Parathyroid adenoma (tissue), 2 donors: ENCODE data around the gene PRR14L.
A peak's percentile ranks its signal among the peaks of the same experiment; 100 is the strongest.

Experiments used
- H2AFZ ChIP-seq: fragments of 300-600 bp; sonication (generic); one replicate; pipeline ENCODE4 v1.7.0; 2017; ENCODE audit warnings: antibody characterized with exemption, mild to moderate bottlenecking
- H3K27ac ChIP-seq: fragments of 300-600 bp; sonication (generic); one replicate; pipeline ENCODE4 v1.7.0; 2017
- H3K27me3 ChIP-seq: fragments of 300-600 bp; sonication (generic); one replicate; pipeline ENCODE4 v1.7.0; 2017; ENCODE audit warnings: low read length; ENCODE audit not compliant: control insufficient read depth, insufficient read depth
- H3K36me3 ChIP-seq: fragments of 300-600 bp; sonication (generic); one replicate; pipeline ENCODE4 v1.7.0; 2017; ENCODE audit warnings: low read length; ENCODE audit not compliant: control insufficient read depth, insufficient read depth
- H3K4me1 ChIP-seq: fragments of 300-600 bp; sonication (generic); one replicate; pipeline ENCODE4 v1.7.0; 2017; ENCODE audit warnings: control low read depth
- H3K4me2 ChIP-seq: fragments of 300-600 bp; sonication (generic); one replicate; pipeline ENCODE4 v1.7.0; 2017; ENCODE audit warnings: low read length
- H3K4me3 ChIP-seq: fragments of 300-600 bp; sonication (generic); one replicate; pipeline ENCODE4 v1.7.0; 2017; ENCODE audit warnings: low read depth, low read length
- H3K79me2 ChIP-seq: fragments of 300-600 bp; sonication (generic); one replicate; pipeline ENCODE4 v1.7.0; 2017; ENCODE audit warnings: control low read depth
- H3K9ac ChIP-seq: fragments of 300-600 bp; sonication (generic); one replicate; pipeline ENCODE4 v1.7.0; 2017; ENCODE audit warnings: mild to moderate bottlenecking
- H3K9me3 ChIP-seq: fragments of 300-600 bp; sonication (generic); one replicate; pipeline ENCODE4 v1.7.0; 2017; ENCODE audit warnings: low read length; ENCODE audit not compliant: control insufficient read depth
- CTCF ChIP-seq: fragments of 300-600 bp; sonication (generic); IDR thresholded peaks from one replicate; pipeline ENCODE4 v1.7.0; 2017; ENCODE audit warnings: antibody characterized with exemption, mild to moderate bottlenecking
- donor health status: primary hyperparathyroidism.

Gene PRR14L

DNA sequence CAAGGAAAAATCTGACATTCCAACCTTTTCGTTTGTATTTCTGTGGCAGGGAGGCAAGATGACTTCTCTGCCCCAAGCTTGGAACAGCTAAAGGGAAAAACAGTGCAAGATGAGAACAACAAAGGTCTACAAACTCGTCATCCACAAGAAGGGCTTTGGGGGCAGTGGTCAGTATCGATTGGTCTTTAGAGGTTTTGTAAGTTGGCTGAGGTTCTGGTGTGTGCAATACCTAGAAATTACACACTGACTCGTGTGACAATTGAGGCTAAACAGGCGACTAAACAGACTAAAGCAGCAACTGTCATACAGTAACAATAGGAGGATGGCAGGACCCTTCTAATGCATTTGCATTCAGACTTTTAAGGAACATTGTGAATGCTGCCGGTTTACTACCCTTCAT lies 4.9 kb upstream of the PRR14L start:
- peak overlapping the region; percentile 67 for H3K4me3 ChIP-seq
- no peaks in the 10 kb centered on the region for H3K79me2 ChIP-seq
- TF ChIP-seq CTCF: no peak
- no peak overlapping the region for H3K9ac ChIP-seq
- no peaks in the 10 kb centered on the region for H3K36me3 ChIP-seq
- H3K9me3 ChIP-seq: no peaks in the 10 kb centered on the region
- peak overlapping the region; percentile 57 for H3K4me2 ChIP-seq
- peak overlapping the region; percentile 79 for H2AFZ ChIP-seq
- peaks cover 7% of the 10 kb centered on the region for H3K4me1 ChIP-seq
- no peaks in the 10 kb centered on the region for H3K27me3 ChIP-seq
- H3K27ac ChIP-seq: peak overlapping the region; percentile 99

- Histone ChIP-seq H3K4me1 (peaks cover 7% of the 10 kb centered on the region), H3K36me3 (no peaks in the 10 kb centered on the region), H3K27me3 (no peaks in the 10 kb centered on the region), H3K4me3 (peak within 1 kb of the TSS; percentile 67), H3K9ac (no peak within 1 kb of the TSS), H3K9me3 (no peaks in the 10 kb centered on the region), H2AFZ (peak within 1 kb of the TSS; percentile 79), H3K79me2 (peaks cover 2% of the 10 kb centered on the region), H3K4me2 (peak within 1 kb of the TSS; percentile 79), H3K27ac (peak within 1 kb of the TSS; percentile 99)
- TF ChIP-seq CTCF: no peak
Measured at GRCh38 chr22:31753634-31754501, 3.9 kb upstream of the PRR14L start, which contains the start of gene DEPDC5. DEPDC5 (plus strand) TSS chr22:31754019; CDS start chr22:31754922, 903 bp downstream.

DNA sequence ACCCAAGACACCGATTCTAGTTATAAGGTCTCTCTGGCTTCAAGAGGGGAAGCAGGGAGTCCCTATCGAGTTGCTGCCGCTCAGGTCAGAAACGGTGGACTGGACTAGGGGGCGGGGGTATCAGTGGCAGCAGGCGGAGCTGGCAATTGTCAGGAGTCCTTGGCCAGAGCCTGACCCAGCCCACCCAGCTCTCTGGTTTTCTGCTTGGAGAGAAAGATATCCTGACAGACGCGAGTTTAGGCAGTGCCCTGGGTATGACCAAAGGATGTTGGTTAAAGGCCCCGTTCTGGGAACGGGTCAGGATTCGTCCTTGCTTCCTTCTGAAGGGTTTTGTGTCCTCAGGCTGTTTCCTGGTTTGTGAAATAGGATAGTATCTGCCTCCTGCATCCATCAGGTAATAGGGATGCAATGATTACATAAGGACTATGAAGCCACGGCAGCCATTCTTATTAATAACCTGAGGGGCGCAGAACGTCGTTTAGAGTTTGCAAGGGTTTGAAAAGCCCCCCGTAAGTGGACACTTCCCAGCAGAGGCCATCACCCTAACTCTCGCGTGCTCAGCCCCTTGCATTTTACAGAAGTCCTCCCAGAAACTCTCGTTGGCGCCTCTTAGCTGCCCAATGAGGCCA lies 3.2 kb upstream of the PRR14L start:
- Histone ChIP-seq H3K27ac (peak overlapping the region; percentile 99), H3K4me3 (peak overlapping the region; percentile 67), H3K79me2 (peaks cover 9% of the 10 kb centered on the region), H3K4me1 (peaks cover 7% of the 10 kb centered on the region), H3K9me3 (no peaks in the 10 kb centered on the region), H3K27me3 (no peaks in the 10 kb centered on the region), H3K9ac (no peak overlapping the region), H3K4me2 (peak overlapping the region; percentile 79), H2AFZ (peak overlapping the region; percentile 79), H3K36me3 (no peaks in the 10 kb centered on the region)
- no peak for TF ChIP-seq CTCF

DNA sequence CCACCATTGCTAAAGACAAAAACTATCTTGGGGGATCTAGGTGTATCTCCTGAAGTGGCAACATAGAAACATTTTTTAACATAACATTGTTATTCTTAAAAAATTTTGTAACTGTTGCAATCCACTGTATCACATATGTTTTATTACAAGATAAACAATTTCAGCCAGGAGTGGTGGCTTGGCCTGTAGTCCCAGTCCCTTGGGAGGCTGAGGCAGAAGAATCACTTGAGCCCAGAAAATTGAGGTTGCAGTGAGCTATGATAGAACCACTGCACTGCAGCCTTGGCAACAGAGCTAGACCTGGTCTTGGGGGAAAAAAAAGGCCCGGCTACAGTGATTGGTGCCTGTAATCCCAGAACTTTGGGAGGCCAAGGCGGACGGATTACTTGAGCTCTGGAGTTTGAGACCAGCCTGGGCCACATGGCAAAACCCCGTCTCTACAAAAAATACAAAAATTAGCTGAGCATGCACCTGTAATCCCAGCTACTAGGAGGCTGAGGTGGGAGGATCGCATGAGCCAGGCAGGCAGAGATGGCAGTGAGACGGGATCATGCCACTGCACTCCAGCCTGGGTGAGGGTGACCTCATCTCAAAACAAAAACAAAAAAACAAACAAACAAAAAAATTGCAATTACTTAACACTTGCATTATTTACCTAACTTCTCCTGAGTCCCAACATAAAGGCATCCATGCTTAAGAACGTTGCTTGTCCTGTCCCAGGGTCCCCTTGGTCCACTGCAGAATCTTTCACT lies 2.3 kb upstream of the PRR14L start:
- Histone ChIP-seq H3K4me3 (peak overlapping the region; percentile 67), H3K27me3 (no peaks in the 10 kb centered on the region), H2AFZ (peak overlapping the region; percentile 79), H3K9ac (no peak overlapping the region), H3K79me2 (peaks cover 10% of the 10 kb centered on the region), H3K27ac (peak overlapping the region; percentile 99), H3K4me2 (no peak overlapping the region), H3K9me3 (no peaks in the 10 kb centered on the region), H3K4me1 (peaks cover 7% of the 10 kb centered on the region), H3K36me3 (no peaks in the 10 kb centered on the region)
- no peak for TF ChIP-seq CTCF
